ENCODE results near the gene NOS3.

- TF ChIP-seq POLR2A (IDR thresholded peaks at IDR 0.05; ENCODE audit: low read depth, low read length) (peak; percentile 48), CTCF (IDR thresholded peaks at IDR 0.05; ENCODE audit: extremely low read depth in 1 of 2, insufficient read depth in 1 of 2, low read depth in 1 of 2, low read length in 2 of 2) (peak; percentile 27 to 74), EZH2 (IDR thresholded peaks at IDR 0.05; ENCODE audit: borderline replicate concordance, low read depth, low read length, severe bottlenecking) (no peak), POLR2AphosphoS5 (IDR thresholded peaks at IDR 0.05; ENCODE audit: insufficient read depth, low read depth, low read length) (peak; percentile 28), MYC (IDR thresholded peaks at IDR 0.05; ENCODE audit: low read depth, low read length) (no peak), MAX (IDR thresholded peaks at IDR 0.05; ENCODE audit: insufficient read depth, insufficient read length) (no peak)
These were observed 68.7 kb downstream of the NOS3 start, which contains the start of gene SLC4A2 for GRCh38 chr7:151059367-151060112.
